IMR-90 (cell line): ENCODE results near the gene CD93. TPM values are rescaled to one million over a fixed set of nuclear protein-coding genes. Genes with fewer than 3 reads are reported as not detected.

Experiments used
- ATAC-seq: fragments of 200-7000 bp; cut with Tn5 transposase; 2 replicates; pipeline ENCODE4 v1.9.1; 2020; ENCODE audit warnings: low read depth, mild to moderate bottlenecking, moderate library complexity
- BruUV-seq: library from RNA; stranded (reverse); fragments of 400-500 nt; replicated peaks from 2 replicates; lab custom pipeline; 2021; lab: Mats Ljungman, UMichigan
- CTCF ChIA-PET: fragments of 300-600 bp; formaldehyde crosslinking; extraction: SDS; loops from one replicate; lab custom pipeline; 2021; ENCODE audit warnings: antibody characterized with exemption; lab: Yijun Ruan, JAX
- POLR2A ChIA-PET: fragments of 300-600 bp; sonication (Branson Sonifier 250); formaldehyde crosslinking; loops from one replicate; lab custom pipeline; 2022; ENCODE audit warnings: antibody characterized with exemption; ENCODE audit not compliant: unreplicated experiment; lab: Charles Lee
- DNase-seq: peaks from one replicate; pipeline ENCODE4 v3.0.0; 2013
- H2AFZ ChIP-seq: replicated peaks from 2 replicates; pipeline ENCODE3; 2013; ENCODE audit warnings: low read length, mild to moderate bottlenecking; ENCODE audit not compliant: poor library complexity
- H2AK5ac ChIP-seq: 2 replicates; pipeline ENCODE4 v1.6.1; 2013; ENCODE audit warnings: low read depth, low read length, inconsistent platforms
- H2AK9ac ChIP-seq: replicated peaks from 2 replicates; pipeline ENCODE3; 2013; ENCODE audit warnings: mild to moderate bottlenecking, low read depth, low read length, moderate library complexity; ENCODE audit not compliant: poor library complexity
- H2BK120ac ChIP-seq: 2 replicates; pipeline ENCODE4 v1.6.1; 2013; ENCODE audit warnings: low read depth, low read length, inconsistent platforms
- H2BK15ac ChIP-seq: 3 replicates; pipeline ENCODE4 v1.6.1; 2013; ENCODE audit warnings: low read depth, low read length, inconsistent platforms
- H2BK20ac ChIP-seq: 2 replicates; pipeline ENCODE4 v1.6.1; 2013; ENCODE audit warnings: low read depth, mild to moderate bottlenecking, inconsistent platforms, low read length, moderate library complexity
- H2BK5ac ChIP-seq: 2 replicates; pipeline ENCODE4 v1.6.1; 2013; ENCODE audit warnings: mild to moderate bottlenecking, low read depth, low read length, inconsistent platforms; ENCODE audit not compliant: poor library complexity, severe bottlenecking
- H3K14ac ChIP-seq: replicated peaks from 2 replicates; pipeline ENCODE4 v1.6.1; 2013; ENCODE audit warnings: low read depth, low read length, inconsistent platforms
- H3K18ac ChIP-seq: 2 replicates; pipeline ENCODE4 v1.6.1; 2013; ENCODE audit warnings: low read depth, low read length, control low read depth
- H3K23ac ChIP-seq: 2 replicates; pipeline ENCODE4 v1.6.1; 2013; ENCODE audit warnings: low read depth, low read length, inconsistent platforms
- H3K27ac ChIP-seq: 2 replicates; pipeline ENCODE4 v1.5.1; 2013; ENCODE audit warnings: mild to moderate bottlenecking, control low read depth, low read length; ENCODE audit not compliant: insufficient read depth
- H3K27me3 ChIP-seq: 2 replicates; pipeline ENCODE4 v1.6.1; 2013; ENCODE audit warnings: low read length; ENCODE audit not compliant: control insufficient read depth, insufficient read depth
- H3K36me3 ChIP-seq: 2 replicates; pipeline ENCODE4 v1.6.1; 2013; ENCODE audit warnings: low read length, mixed read lengths; ENCODE audit not compliant: control insufficient read depth, insufficient read depth
- H3K4ac ChIP-seq: 2 replicates; pipeline ENCODE4 v1.6.1; 2013; ENCODE audit warnings: low read depth, low read length, inconsistent platforms
- H3K4me1 ChIP-seq: 2 replicates; pipeline ENCODE4 v1.6.1; 2013; ENCODE audit warnings: low read length, mixed read lengths; ENCODE audit not compliant: control insufficient read depth, insufficient read depth
- H3K4me2 ChIP-seq: 2 replicates; pipeline ENCODE4 v1.6.1; 2013; ENCODE audit warnings: low read depth, mild to moderate bottlenecking, control low read depth, low read length, moderate library complexity
- H3K4me3 ChIP-seq: 2 replicates; pipeline ENCODE4 v1.5.1; 2013; ENCODE audit warnings: low read depth, mild to moderate bottlenecking, control low read depth, low read length, moderate library complexity; ENCODE audit not compliant: insufficient read depth
- H3K56ac ChIP-seq: 2 replicates; pipeline ENCODE4 v1.6.1; 2013; ENCODE audit warnings: low read length, inconsistent platforms; ENCODE audit not compliant: insufficient read depth; ENCODE audit errors: extremely low read depth
- H3K79me1 ChIP-seq, 2 experiments: 2 replicates each; pipeline ENCODE4 v1.6.1; 2013; ENCODE audit warnings: low read length in 2 of 2, inconsistent platforms in 1 of 2, low read depth in 1 of 2
- H3K9ac ChIP-seq: 2 replicates; pipeline ENCODE4 v1.6.1; 2013; ENCODE audit warnings: low read depth, low read length, control low read depth
- H3K9me1 ChIP-seq: 2 replicates; pipeline ENCODE4 v1.6.1; 2013; ENCODE audit warnings: low read length, inconsistent platforms; ENCODE audit not compliant: insufficient read depth
- H3K9me3 ChIP-seq: 2 replicates; pipeline ENCODE4 v1.6.1; 2013; ENCODE audit warnings: low read length; ENCODE audit not compliant: control insufficient read depth, insufficient read depth
- H4K20me1 ChIP-seq: 2 replicates; pipeline ENCODE4 v1.6.1; 2013; ENCODE audit warnings: low read length, inconsistent platforms; ENCODE audit not compliant: insufficient read depth
- H4K5ac ChIP-seq: 2 replicates; pipeline ENCODE4 v1.6.1; 2013; ENCODE audit warnings: mild to moderate bottlenecking, low read depth, low read length, control low read depth
- H4K8ac ChIP-seq, 2 experiments: 2 replicates each; pipeline ENCODE4 v1.6.1; 2013; ENCODE audit warnings: low read depth in 2 of 2, low read length in 2 of 2, control low read depth in 1 of 2, inconsistent platforms in 1 of 2
- H4K91ac ChIP-seq: 2 replicates; pipeline ENCODE4 v1.6.1; 2013; ENCODE audit warnings: low read depth, low read length, inconsistent platforms; ENCODE audit not compliant: insufficient read depth
- BHLHE40 ChIP-seq: fragments of 150-350 bp; IDR thresholded peaks from 2 replicates; pipeline ENCODE4 v1.6.1; 2016; ENCODE audit warnings: mild to moderate bottlenecking, low read depth, low read length
- CEBPB ChIP-seq: IDR thresholded peaks from 2 replicates; pipeline ENCODE4 v1.6.1; 2012; ENCODE audit warnings: low read depth, low read length, improper control_type of control experiment
- CHD1 ChIP-seq: IDR thresholded peaks from 2 replicates; pipeline ENCODE4 v1.6.1; 2012; ENCODE audit warnings: low read depth, low read length, improper control_type of control experiment
- CTCF ChIP-seq: conservative IDR thresholded peaks from 2 replicates; pipeline ENCODE4 v1.5.1; 2012; ENCODE audit warnings: mild to moderate bottlenecking, low read depth, low read length, improper control_type of control experiment
- ELK1 ChIP-seq: fragments of 150-350 bp; IDR thresholded peaks from 2 replicates; pipeline ENCODE4 v1.6.1; 2016; ENCODE audit warnings: low read depth, mild to moderate bottlenecking, low read length, moderate library complexity, borderline replicate concordance
- FOS ChIP-seq: fragments of 150-350 bp; IDR thresholded peaks from 2 replicates; pipeline ENCODE4 v1.6.1; 2016; ENCODE audit warnings: low read depth, low read length
- MAFK ChIP-seq: IDR thresholded peaks from 2 replicates; pipeline ENCODE4 v1.6.1; 2012; ENCODE audit warnings: low read depth, low read length, improper control_type of control experiment
- MAZ ChIP-seq: IDR thresholded peaks from 2 replicates; pipeline ENCODE4 v1.6.1; 2012; ENCODE audit warnings: low read depth, mild to moderate bottlenecking, low read length, improper control_type of control experiment, moderate library complexity, borderline replicate concordance
- MXI1 ChIP-seq: IDR thresholded peaks from 2 replicates; pipeline ENCODE4 v1.6.1; 2012; ENCODE audit warnings: low read depth, mild to moderate bottlenecking, low read length, moderate library complexity, borderline replicate concordance
- NFE2L2 ChIP-seq: fragments of 150-350 bp; IDR thresholded peaks from 2 replicates; pipeline ENCODE4 v1.6.1; 2016; ENCODE audit warnings: low read depth, mild to moderate bottlenecking, low read length
- RAD21 ChIP-seq: IDR thresholded peaks from 2 replicates; pipeline ENCODE4 v1.6.1; 2012; ENCODE audit warnings: low read length, improper control_type of control experiment
- RCOR1 ChIP-seq: IDR thresholded peaks from 2 replicates; pipeline ENCODE4 v1.6.1; 2012; ENCODE audit warnings: mild to moderate bottlenecking, low read length, improper control_type of control experiment; ENCODE audit not compliant: insufficient replicate concordance
- RFX5 ChIP-seq: IDR thresholded peaks from 2 replicates; pipeline ENCODE4 v1.8.0; 2012; ENCODE audit warnings: low read depth, mild to moderate bottlenecking, low read length, moderate library complexity
- SMC3 ChIP-seq: fragments of 150-350 bp; IDR thresholded peaks from 2 replicates; pipeline ENCODE4 v1.6.1; 2016; ENCODE audit warnings: low read depth, mild to moderate bottlenecking, antibody characterized with exemption, low read length, moderate library complexity
- USF2 ChIP-seq: fragments of 150-350 bp; IDR thresholded peaks from 2 replicates; pipeline ENCODE4 v1.6.1; 2017; ENCODE audit warnings: mild to moderate bottlenecking, antibody characterized with exemption, low read length, low read depth
- WGBS, 2 experiments: methylation state at CpG; one replicate each; pipeline versions ENCODE4 v1.1.5 to v1.1.7; 2013; ENCODE audit warnings: missing lambda C conversion rate in 2 of 2; ENCODE audit not compliant: insufficient read length in 1 of 2; ENCODE audit errors: extremely low coverage in 2 of 2; 5-methylcytosine and 5-hydroxymethylcytosine counted together
- dilution Hi-C: fragments of 300-500 bp; cut with HindIII; formaldehyde crosslinking; loops from one replicate; pipeline ENCODE4 v1.14.3; 2018; ENCODE audit warnings: low sequenced_read_pairs; ENCODE audit not compliant: unreplicated experiment
- in situ Hi-C: fragments of 300-500 bp; cut with MboI; formaldehyde crosslinking; loops from 3 replicates; pipeline ENCODE4 v1.14.3; 2019; ENCODE audit warnings: low sequenced_read_pairs, inconsistent platforms, mixed read lengths
- intact Hi-C: fragments of 100-400 bp; cut with micrococcal nuclease; formaldehyde crosslinking; loops from 2 replicates; pipeline ENCODE4 v1.10.0; 2022
- polyA plus RNA-seq, 3 experiments: library from polyadenylated mRNA; depleted of rRNA; stranded (reverse); fragments of >200 nt; gene quantifications; 2 replicates each; pipeline ENCODE4 v1.2.3, GENCODE V29; 2012; ENCODE audit warnings: low replicate concordance in 1 of 3
- total RNA-seq: library from RNA; depleted of rRNA; stranded (reverse); fragments of >200 nt; gene quantifications from 2 replicates; pipeline ENCODE4 v1.2.3, GENCODE V29; 2012

The CD93 gene
- total and polyA plus RNA-seq, 2 of the 4 experiments (the other 2 are of a cell fraction) = under 0.01 to 0.02 TPM

- Histone ChIP-seq H2BK20ac (no peak overlapping the region), H2AK9ac (no peak overlapping the region), H3K9me3 (no peaks in the 10 kb centered on the region), H3K9me1 (no peaks in the 10 kb centered on the region), H3K79me1 (no peaks in the 10 kb centered on the region), H3K36me3 (no peaks in the 10 kb centered on the region), H2BK15ac (no peak overlapping the region), H4K8ac (no peak overlapping the region), H3K23ac (no peak overlapping the region), H2BK5ac (no peak overlapping the region), H3K14ac (no peak overlapping the region), H3K27me3 (peaks cover 6% of the 10 kb centered on the region; the same call in 1 of the 2 replicates), H3K18ac (no peak overlapping the region), H4K20me1 (no peaks in the 10 kb centered on the region), H2AK5ac (no peak overlapping the region; the same call in 1 of the 2 replicates), H2AFZ (no peak overlapping the region), H3K9ac (no peak overlapping the region), H3K27ac (no peak overlapping the region), H3K4me1 (peaks cover 4% of the 10 kb centered on the region; the same call in 1 of the 2 replicates), H4K5ac (no peak overlapping the region), H4K91ac (no peak overlapping the region), H2BK120ac (no peak overlapping the region), H3K56ac (no peak overlapping the region), H3K4ac (no peak overlapping the region), H3K4me2 (no peak overlapping the region), H3K4me3 (no peak overlapping the region)
- ATAC-seq = no peak
- dilution Hi-C loops = no loop called here
- ChIA-PET CTCF (interaction anchor here (1.3 kb wide), 1 partner anchor 14 kb away, joined by 4 read pairs; no protein-coding TSS in a partner anchor), POLR2A (no interaction called here)
- DNase-seq = no peak
- TF ChIP-seq SMC3 = no peak
- TF ChIP-seq NFE2L2 = no peak
- no peak for TF ChIP-seq BHLHE40
- TF ChIP-seq RFX5 = no peak
- no peak for TF ChIP-seq MXI1
- TF ChIP-seq CHD1 = no peak
- no peak for TF ChIP-seq CTCF
- no peak for TF ChIP-seq USF2
- no peak for TF ChIP-seq RAD21
- no peak for TF ChIP-seq FOS
- no peak for TF ChIP-seq MAZ
- TF ChIP-seq MAFK = no peak
- no peak for TF ChIP-seq RCOR1
- TF ChIP-seq ELK1 = no peak
- TF ChIP-seq CEBPB = no peak
- intact Hi-C loops = no loop called here
- no TSS peak for BruUV-seq
- in situ Hi-C loops = no loop called here
- 72% methylated on average over 2 of the region's 15 CpGs; no CpG with 5 or more reads in 1 of the 2 experiments for WGBS, 2 experiments
Measured at GRCh38 chr20:23119456-23120216, 33.5 kb upstream of the CD93 start.
